Smooth muscle cell of the coronary artery (primary cell): Measurements from ENCODE around the gene COL9A2. TPM values are rescaled to one million over a fixed set of nuclear protein-coding genes. Genes with fewer than 3 reads are reported as not detected.

ENCODE experiments used
- total RNA-seq: library from RNA; depleted of rRNA; stranded (reverse); fragments of >200 nt; gene quantifications from 2 replicates; pipeline ENCODE4 v1.2.3, GENCODE V29; 2014; ENCODE audit warnings: low replicate concordance

COL9A2 gene
- 0.59 and 1.3 TPM in 2 replicates for total RNA-seq

GRCh38 chr1:40316595-40317393 is at the start of gene COL9A2:
COL9A2 (minus strand) TSS chr1:40317286; CDS start chr1:40317197, 89 bp downstream.

GRCh38 chr1:40257688-40258444 is 59.2 kb downstream of the COL9A2 start, which contains the start of gene ZMPSTE24:
ZMPSTE24 (plus strand) TSS chr1:40258236; CDS start chr1:40258272, 36 bp downstream.

Other genes with a start within 250 kb of the COL9A2 start
- 22.8 and 34.7 TPM in 2 replicates for gene PPT1, start 220.0 kb downstream of the COL9A2 start, total RNA-seq
- 17.0 and 20.8 TPM in 2 replicates for gene RLF, start 155.9 kb downstream of the COL9A2 start, total RNA-seq
- gene TMCO2, start 69.3 kb downstream of the COL9A2 start, total RNA-seq: not detected in 2 replicates
- gene ZMPSTE24, start 59.0 kb downstream of the COL9A2 start, total RNA-seq: 41.4 and 53.4 TPM in 2 replicates
- 5.7 and 8.6 TPM in 2 replicates for gene SMAP2, start 56.4 kb upstream of the COL9A2 start, total RNA-seq
- gene ZFP69B, start 133.2 kb upstream of the COL9A2 start, total RNA-seq: 1.1 and 7.2 TPM in 2 replicates
- gene ZFP69, start 160.0 kb upstream of the COL9A2 start, total RNA-seq: 1.4 and 2.7 TPM in 2 replicates
- 6.2 and 9.4 TPM in 2 replicates for gene EXO5, start 191.5 kb upstream of the COL9A2 start, total RNA-seq
- gene ZNF684, start 214.4 kb upstream of the COL9A2 start, total RNA-seq: 2.9 and 3.6 TPM in 2 replicates